ENCODE measurements around the gene HCRTR1. TPM values are rescaled to one million over a fixed set of nuclear protein-coding genes. Genes with fewer than 3 reads are reported as not detected.

The HCRTR1 gene
- polyA plus RNA-seq, 1 donor from 2014 or later: not detected

GRCh38 chr1:31642897-31643296 lies 25.4 kb downstream of the HCRTR1 start:
- Mint-ChIP-seq H3K27ac (peak overlapping the region in 2 of 3 donors; percentile 54 to 60), H3K9me3 (no peaks in the 10 kb centered on the region), H3K4me1 (peaks cover 19 to 33% (median 28%) of the 10 kb centered on the region in 3 donors), H3K4me3 (peak overlapping the region in 1 of 4 donors; percentile 7), H3K36me3 (peaks cover 3% of the 10 kb centered on the region), H3K27me3 (no peaks in the 10 kb centered on the region)

DNA sequence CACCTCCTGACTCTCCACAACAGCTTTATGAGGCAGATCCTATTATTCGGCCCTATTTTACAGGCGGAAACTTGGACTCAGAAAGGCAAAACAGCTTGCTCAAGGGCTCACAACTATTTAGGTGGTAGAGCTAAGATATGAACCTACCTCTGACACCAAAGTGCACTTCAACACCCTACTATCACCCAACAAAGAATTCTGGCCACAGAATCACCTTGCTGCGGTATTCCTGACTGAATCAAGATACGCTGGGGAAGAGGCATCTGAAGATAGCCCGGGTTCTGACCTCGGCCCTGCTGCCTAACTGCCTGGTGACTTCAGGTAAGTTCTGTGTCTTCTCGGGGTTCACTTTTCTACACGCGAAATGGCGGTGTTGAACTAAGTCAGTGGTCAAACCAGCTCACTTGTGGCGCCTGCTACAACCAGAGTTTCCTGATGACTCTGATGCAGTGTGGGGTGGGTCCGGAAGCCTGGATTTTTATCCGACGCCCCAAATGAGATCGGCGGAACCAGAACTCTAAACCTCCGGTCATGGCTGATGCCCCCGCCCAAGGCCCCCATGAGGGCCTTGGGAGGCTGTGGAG lies 26.6 kb downstream of the HCRTR1 start:
- Mint-ChIP-seq H3K4me1 (peaks cover 15 to 26% (median 17%) of the 10 kb centered on the region in 3 donors), H3K27me3 (no peaks in the 10 kb centered on the region), H3K9me3 (no peaks in the 10 kb centered on the region), H3K27ac (peak overlapping the region; percentile 98 to 100 (median 100)), H3K4me3 (peak overlapping the region; percentile 98 to 100 (median 100)), H3K36me3 (peaks cover 3% of the 10 kb centered on the region)

- Mint-ChIP-seq H3K27me3 (no peaks in the 10 kb centered on the region), H3K27ac (peak within 1 kb of the TSS; percentile 98 to 100 (median 100)), H3K4me1 (peaks cover 15 to 26% (median 17%) of the 10 kb centered on the region in 3 donors), H3K4me3 (peak within 1 kb of the TSS; percentile 98 to 100 (median 100)), H3K9me3 (no peaks in the 10 kb centered on the region), H3K36me3 (peaks cover 3% of the 10 kb centered on the region)
Observed at GRCh38 chr1:31644560-31645273, 27.2 kb downstream of the HCRTR1 start, which contains the start of gene PEF1. Gene PEF1, minus strand, starts transcription at chr1:31644876. Its CDS starts 12 bp downstream, at chr1:31644864.

DNA sequence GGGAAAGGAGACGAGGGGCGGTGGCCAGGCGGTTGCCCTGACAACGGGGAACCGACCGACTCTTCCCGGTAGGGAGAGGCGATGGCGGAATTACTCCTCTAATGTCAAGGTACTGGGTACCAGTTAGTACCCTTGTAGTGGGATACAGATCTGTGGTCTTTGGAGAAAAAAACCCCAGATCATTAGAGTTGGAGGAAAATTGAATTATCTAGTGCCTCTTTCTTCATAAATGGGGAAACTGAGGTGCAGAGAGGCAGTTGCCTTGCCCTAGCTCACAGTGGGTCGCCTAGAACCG lies 27.7 kb downstream of the HCRTR1 start:
- H3K4me1 Mint-ChIP-seq: peaks cover 15 to 26% (median 17%) of the 10 kb centered on the region in 3 donors
- H3K36me3 Mint-ChIP-seq: peaks cover 3% of the 10 kb centered on the region
- H3K4me3 Mint-ChIP-seq: peak overlapping the region; percentile 98 to 100 (median 100)
- no peaks in the 10 kb centered on the region for H3K27me3 Mint-ChIP-seq
- peak overlapping the region; percentile 98 to 100 (median 100) for H3K27ac Mint-ChIP-seq
- no peaks in the 10 kb centered on the region for H3K9me3 Mint-ChIP-seq

DNA sequence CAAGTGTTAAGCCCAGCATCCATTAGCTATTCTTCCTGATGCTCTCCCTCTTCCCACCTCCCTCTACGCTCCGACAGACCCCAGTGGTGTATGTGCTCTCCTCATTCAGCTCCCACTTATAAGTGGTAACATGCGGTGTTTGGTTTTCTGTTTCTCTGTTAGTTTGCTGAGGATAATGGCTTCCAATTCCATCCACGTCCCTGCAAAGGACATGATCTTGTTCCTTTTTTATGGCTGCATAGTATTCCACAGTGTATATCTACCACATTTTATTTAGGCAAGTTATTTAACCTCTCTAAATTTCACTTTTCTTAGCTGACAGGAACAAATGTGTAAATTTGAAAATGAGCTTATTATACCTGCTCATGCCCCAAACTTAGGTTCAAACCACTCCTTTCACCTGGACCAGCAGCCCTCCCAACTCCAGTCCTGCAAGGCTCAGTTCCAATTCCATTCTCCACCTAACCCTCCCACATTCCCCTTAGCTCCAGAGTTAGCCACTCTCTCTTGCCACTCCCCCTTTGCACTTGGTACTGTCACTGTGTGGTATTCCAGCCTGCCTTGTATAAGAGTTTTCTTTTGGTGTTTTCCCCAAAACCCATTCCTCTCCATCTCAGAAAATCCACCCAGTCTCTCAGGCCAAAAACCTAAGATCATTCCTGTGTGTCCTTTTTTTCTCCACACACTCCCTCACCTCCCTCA lies 28.9 kb downstream of the HCRTR1 start:
- Mint-ChIP-seq H3K4me1 (peaks cover 15 to 26% (median 17%) of the 10 kb centered on the region in 3 donors), H3K4me3 (peak overlapping the region; percentile 40 to 100 (median 88)), H3K27me3 (no peaks in the 10 kb centered on the region), H3K36me3 (peaks cover 3% of the 10 kb centered on the region), H3K9me3 (no peaks in the 10 kb centered on the region), H3K27ac (peak overlapping the region; percentile 54 to 98 (median 85))

GRCh38 chr1:31647106-31647505 lies 29.6 kb downstream of the HCRTR1 start:
- H3K4me1 Mint-ChIP-seq: peaks cover 15 to 26% (median 17%) of the 10 kb centered on the region in 3 donors
- H3K36me3 Mint-ChIP-seq: peaks cover 3% of the 10 kb centered on the region
- H3K9me3 Mint-ChIP-seq: no peaks in the 10 kb centered on the region
- H3K27ac Mint-ChIP-seq: peak overlapping the region in 2 of 3 donors; percentile 85 to 98
- peak overlapping the region in 3 of 4 donors; percentile 40 to 98 (median 78) for H3K4me3 Mint-ChIP-seq
- H3K27me3 Mint-ChIP-seq: no peaks in the 10 kb centered on the region

DNA sequence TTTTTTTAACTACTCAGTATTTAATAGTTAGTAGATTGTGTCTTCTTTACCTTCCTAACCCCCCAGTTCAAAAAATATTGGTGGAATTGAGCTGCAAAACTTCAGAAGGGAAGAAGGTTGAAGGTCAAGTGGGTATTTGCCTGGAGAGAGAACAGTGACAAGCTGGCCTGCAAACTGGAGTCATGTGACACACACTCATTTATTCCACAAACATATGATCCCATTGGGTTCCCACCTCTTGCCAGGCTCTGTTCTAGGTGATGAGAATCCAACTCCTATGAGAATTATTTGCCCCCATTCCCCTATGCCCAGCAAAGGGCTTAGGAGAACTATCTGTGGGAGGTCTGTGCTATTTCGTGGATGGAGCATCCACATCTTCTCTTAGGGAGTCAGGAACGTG lies 30.7 kb downstream of the HCRTR1 start:
- no peaks in the 10 kb centered on the region for H3K27me3 Mint-ChIP-seq
- H3K4me1 Mint-ChIP-seq: peaks cover 15 to 26% (median 17%) of the 10 kb centered on the region in 3 donors
- peaks cover 3% of the 10 kb centered on the region for H3K36me3 Mint-ChIP-seq
- H3K27ac Mint-ChIP-seq: no peak overlapping the region
- H3K4me3 Mint-ChIP-seq: peak overlapping the region in 1 of 4 donors; percentile 10
- H3K9me3 Mint-ChIP-seq: no peaks in the 10 kb centered on the region

GRCh38 chr1:31648641-31649357 lies 31.3 kb downstream of the HCRTR1 start:
- no peaks in the 10 kb centered on the region for H3K9me3 Mint-ChIP-seq
- no peak overlapping the region for H3K27ac Mint-ChIP-seq
- H3K36me3 Mint-ChIP-seq: peaks cover 3% of the 10 kb centered on the region
- no peaks in the 10 kb centered on the region for H3K27me3 Mint-ChIP-seq
- H3K4me1 Mint-ChIP-seq: peaks cover 12 to 26% (median 12%) of the 10 kb centered on the region in 3 donors
- peak overlapping the region in 1 of 4 donors; percentile 10 for H3K4me3 Mint-ChIP-seq

DNA sequence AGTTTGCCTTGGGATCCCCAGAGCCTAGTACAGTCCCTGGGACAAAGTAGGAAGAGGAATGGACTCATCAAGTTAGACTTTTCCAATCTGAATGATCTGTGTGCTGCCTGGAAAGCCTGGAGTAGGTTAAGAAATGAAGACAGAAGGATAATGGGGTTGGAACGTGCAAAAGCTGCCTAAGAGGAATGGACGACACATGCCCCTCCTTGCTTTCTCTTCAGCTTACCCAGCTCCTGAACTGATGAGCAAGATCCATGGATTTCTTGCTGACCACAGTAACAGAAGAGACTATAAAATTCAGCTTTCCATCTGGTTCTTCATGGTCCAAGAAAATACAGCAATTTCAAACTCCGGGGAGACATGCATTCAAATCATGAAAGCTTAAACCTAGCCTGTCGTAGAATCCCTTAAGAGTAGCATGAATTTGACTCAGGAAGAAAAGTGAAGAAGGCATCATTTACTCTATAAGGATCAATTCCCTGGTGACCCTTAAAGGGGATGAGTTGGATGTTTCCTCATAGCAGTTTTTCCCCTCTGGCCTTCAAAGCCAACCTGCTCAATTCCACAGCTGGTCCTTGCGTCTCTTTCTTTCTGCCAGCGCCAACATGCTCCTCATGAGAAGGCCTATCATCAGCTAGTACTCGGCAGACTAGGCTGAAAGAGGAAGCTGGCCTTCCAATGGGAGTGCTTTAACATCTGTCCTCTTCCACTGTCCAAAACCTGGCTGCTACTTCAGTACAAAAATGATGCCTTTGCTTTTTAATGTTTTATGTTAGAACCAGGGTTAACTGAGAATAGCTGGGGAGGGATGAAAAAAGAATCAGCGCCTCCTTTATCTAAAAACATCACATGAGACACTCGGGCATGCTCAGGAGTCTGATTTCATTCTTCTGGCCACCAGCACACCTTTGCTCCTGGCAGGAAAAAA lies 32.9 kb downstream of the HCRTR1 start:
- Mint-ChIP-seq H3K4me1 (peaks cover 6 to 14% (median 6%) of the 10 kb centered on the region in 3 donors), H3K36me3 (no peaks in the 10 kb centered on the region), H3K27ac (peak overlapping the region in 1 of 3 donors; percentile 68), H3K9me3 (no peaks in the 10 kb centered on the region), H3K27me3 (no peaks in the 10 kb centered on the region), H3K4me3 (peak overlapping the region in 1 of 4 donors; percentile 34)

DNA sequence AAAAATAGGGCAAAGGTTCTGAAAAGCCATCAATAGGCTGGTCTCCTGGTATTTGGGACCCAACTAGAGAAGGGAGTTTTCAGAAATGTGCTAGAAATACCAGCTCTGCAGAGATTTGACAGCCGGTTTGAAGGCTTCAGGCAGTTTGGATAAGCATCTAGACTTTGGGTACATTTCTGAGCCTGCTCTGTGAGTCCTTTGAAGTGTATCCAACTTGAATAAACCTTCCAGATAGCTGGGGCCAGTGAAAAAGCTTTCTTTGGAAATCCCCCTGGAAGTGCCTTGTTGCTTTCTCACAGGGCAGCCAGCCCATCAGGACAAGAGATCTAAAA lies 33.6 kb downstream of the HCRTR1 start:
- no peaks in the 10 kb centered on the region for H3K9me3 Mint-ChIP-seq
- peaks cover 0 to 9% (median 3%) of the 10 kb centered on the region in 3 donors for H3K4me1 Mint-ChIP-seq
- no peaks in the 10 kb centered on the region for H3K36me3 Mint-ChIP-seq
- H3K27me3 Mint-ChIP-seq: peaks cover 2% of the 10 kb centered on the region
- peak overlapping the region in 1 of 4 donors; percentile 34 for H3K4me3 Mint-ChIP-seq
- peak overlapping the region in 1 of 3 donors; percentile 16 for H3K27ac Mint-ChIP-seq

- H3K36me3 Mint-ChIP-seq: no peaks in the 10 kb centered on the region
Observed at GRCh38 chr1:31651766-31652165, 34.3 kb downstream of the HCRTR1 start.

DNA sequence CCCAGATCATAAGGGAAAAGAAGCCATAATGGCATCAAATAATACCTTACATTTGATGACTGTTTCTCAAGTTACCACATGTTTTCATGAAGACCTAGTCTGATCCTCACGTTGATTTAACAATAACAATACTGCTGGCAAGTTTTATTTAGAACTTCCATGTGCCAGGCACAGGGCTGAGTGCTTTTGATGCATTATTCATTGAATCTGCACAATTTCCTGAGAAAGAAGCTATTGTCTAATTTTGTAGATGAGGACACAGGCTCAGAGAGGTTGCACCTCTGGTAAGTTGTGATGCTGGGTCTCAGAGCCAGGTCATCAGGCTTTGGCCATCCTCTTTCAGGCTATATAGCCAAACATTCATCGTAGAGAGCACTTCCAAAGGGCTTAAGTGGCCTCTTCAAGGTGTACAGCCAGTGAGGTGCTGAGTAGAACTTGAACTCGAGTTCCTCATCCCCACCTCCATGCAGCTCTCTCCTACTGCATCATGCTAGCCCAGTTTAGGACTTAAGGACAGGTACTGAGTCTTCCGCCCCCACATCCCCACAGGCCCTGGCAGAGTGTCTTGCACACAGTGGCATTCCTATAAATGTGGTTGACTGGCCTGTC lies 35.5 kb downstream of the HCRTR1 start:
- Mint-ChIP-seq H3K36me3 (no peaks in the 10 kb centered on the region), H3K4me1 (no peaks in the 10 kb centered on the region), H3K27me3 (peaks cover 5% of the 10 kb centered on the region), H3K4me3 (no peak overlapping the region), H3K9me3 (no peaks in the 10 kb centered on the region), H3K27ac (no peak overlapping the region)

More at GRCh38 chr1:31651766-31652165, 34.3 kb downstream of the HCRTR1 start:
- Mint-ChIP-seq H3K4me3 (no peak overlapping the region), H3K9me3 (no peaks in the 10 kb centered on the region), H3K27ac (no peak overlapping the region), H3K4me1 (peaks cover 0 to 7% (median 0%) of the 10 kb centered on the region in 3 donors), H3K27me3 (peaks cover 2% of the 10 kb centered on the region)

DNA sequence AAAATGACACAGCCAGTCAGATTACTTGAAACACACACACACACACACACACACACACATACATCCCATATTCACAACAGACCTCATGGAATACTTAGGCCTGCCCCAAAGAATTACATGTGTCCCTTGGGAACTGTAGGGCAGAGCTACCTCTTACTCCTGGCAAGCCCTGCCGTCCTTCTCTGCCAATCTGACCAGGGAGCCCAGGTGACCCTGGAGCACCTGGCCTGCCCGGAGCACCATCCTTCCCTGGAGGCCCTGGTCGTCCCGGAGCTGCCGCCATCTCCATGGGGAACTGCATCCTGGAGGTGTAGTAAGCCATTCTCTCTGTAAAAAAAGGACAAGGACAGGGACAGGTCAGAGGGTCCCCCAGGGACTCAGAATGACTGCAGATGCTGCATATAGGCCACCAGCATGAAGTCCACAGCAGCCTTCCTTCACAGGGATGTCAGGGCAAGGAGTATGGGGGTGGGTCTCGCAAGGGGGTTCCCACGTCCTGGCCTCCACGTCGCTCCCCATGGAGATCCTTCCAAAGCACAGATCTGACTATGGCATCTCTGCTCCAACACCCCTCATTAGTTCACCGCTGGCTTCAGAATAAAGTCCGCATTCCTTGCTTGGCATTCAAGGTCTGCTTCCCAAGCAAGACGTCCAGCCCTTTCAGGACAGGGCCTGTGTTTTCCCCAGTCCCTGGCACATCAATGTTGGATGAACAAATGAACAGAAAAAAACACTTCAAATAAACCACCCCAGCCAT lies 36.4 kb downstream of the HCRTR1 start:
- Mint-ChIP-seq H3K36me3 (no peaks in the 10 kb centered on the region), H3K27me3 (peaks cover 5% of the 10 kb centered on the region), H3K4me1 (no peaks in the 10 kb centered on the region), H3K9me3 (no peaks in the 10 kb centered on the region), H3K4me3 (no peak overlapping the region), H3K27ac (no peak overlapping the region)
